GM06990 (cell line): ENCODE results near the gene LPP.
"Not testable (repeated sequence)": the region's sequence is repeated elsewhere in the genome, so short reads cannot be mapped to it uniquely, and the experiment has no call there.

ENCODE experiments used
- DNase-seq: peaks from one replicate; pipeline ENCODE4 v3.0.0-alpha.2; 2011; ENCODE audit not compliant: insufficient read length; ENCODE audit errors: extremely low read depth
- H3K27me3 ChIP-seq: replicated peaks from 2 replicates; pipeline ENCODE4 v1.6.0; 2011; ENCODE audit warnings: low read length; ENCODE audit not compliant: control insufficient read depth, insufficient read depth
- H3K36me3 ChIP-seq: 2 replicates; pipeline ENCODE4 v1.5.1; 2011; ENCODE audit warnings: low read length; ENCODE audit not compliant: control insufficient read depth, insufficient read depth
- H3K4me3 ChIP-seq: replicated peaks from 2 replicates; pipeline ENCODE4 v1.5.1; 2011; ENCODE audit warnings: low read depth, mild to moderate bottlenecking, control low read depth, low read length
- CTCF ChIP-seq: IDR thresholded peaks from 2 replicates; pipeline ENCODE4 v1.5.1; 2011; ENCODE audit warnings: low read length, control low read depth, mild to moderate bottlenecking, inconsistent platforms; ENCODE audit not compliant: insufficient read depth, poor library complexity, severe bottlenecking

The LPP gene

GRCh38 chr3:188434594-188434993, 280.6 kb downstream of the LPP start:
- DNase-seq, result no peak
- Histone ChIP-seq H3K4me3 (no peak overlapping the region), H3K27me3 (no peaks in the 10 kb centered on the region), H3K36me3 (no peaks in the 10 kb centered on the region)
- no peak for TF ChIP-seq CTCF

- no peak for DNase-seq
- Histone ChIP-seq H3K4me3 (no peak overlapping the region), H3K36me3 (no peaks in the 10 kb centered on the region), H3K27me3 (no peaks in the 10 kb centered on the region)
- TF ChIP-seq CTCF, result no peak
Measured at GRCh38 chr3:188435266-188435665, 281.3 kb downstream of the LPP start.

- Histone ChIP-seq H3K4me3 (no peak overlapping the region), H3K36me3 (no peaks in the 10 kb centered on the region), H3K27me3 (no peaks in the 10 kb centered on the region)
- no peak for TF ChIP-seq CTCF
- DNase-seq, result no peak
Measured at GRCh38 chr3:188437926-188438325, 284.0 kb downstream of the LPP start.

- Histone ChIP-seq H3K27me3 (no peaks in the 10 kb centered on the region), H3K4me3 (no peak overlapping the region), H3K36me3 (no peaks in the 10 kb centered on the region)
- no peak for TF ChIP-seq CTCF
- no peak for DNase-seq
Measured at GRCh38 chr3:188439080-188439479, 285.1 kb downstream of the LPP start.

GRCh38 chr3:188440340-188440972, 286.5 kb downstream of the LPP start:
- TF ChIP-seq CTCF, result no peak
- H3K4me3 ChIP-seq, result no peak overlapping the region
- no peak for DNase-seq
- no peaks in the 10 kb centered on the region for H3K27me3 ChIP-seq
- H3K36me3 ChIP-seq, result no peaks in the 10 kb centered on the region

GRCh38 chr3:188442430-188442829, 288.5 kb downstream of the LPP start:
- H3K4me3 ChIP-seq, result no peak overlapping the region
- H3K27me3 ChIP-seq, result no peaks in the 10 kb centered on the region
- DNase-seq, result no peak
- no peaks in the 10 kb centered on the region for H3K36me3 ChIP-seq
- TF ChIP-seq CTCF, result no peak

GRCh38 chr3:188445175-188445574, 291.2 kb downstream of the LPP start:
- DNase-seq, H3K4me3 ChIP-seq, H3K36me3 ChIP-seq, H3K27me3 ChIP-seq: not testable (repeated sequence)
